ENCODE measurements around the gene VPS50. TPM values are rescaled to one million over a fixed set of nuclear protein-coding genes. Genes with fewer than 3 reads are reported as not detected.

The VPS50 gene, protein sequence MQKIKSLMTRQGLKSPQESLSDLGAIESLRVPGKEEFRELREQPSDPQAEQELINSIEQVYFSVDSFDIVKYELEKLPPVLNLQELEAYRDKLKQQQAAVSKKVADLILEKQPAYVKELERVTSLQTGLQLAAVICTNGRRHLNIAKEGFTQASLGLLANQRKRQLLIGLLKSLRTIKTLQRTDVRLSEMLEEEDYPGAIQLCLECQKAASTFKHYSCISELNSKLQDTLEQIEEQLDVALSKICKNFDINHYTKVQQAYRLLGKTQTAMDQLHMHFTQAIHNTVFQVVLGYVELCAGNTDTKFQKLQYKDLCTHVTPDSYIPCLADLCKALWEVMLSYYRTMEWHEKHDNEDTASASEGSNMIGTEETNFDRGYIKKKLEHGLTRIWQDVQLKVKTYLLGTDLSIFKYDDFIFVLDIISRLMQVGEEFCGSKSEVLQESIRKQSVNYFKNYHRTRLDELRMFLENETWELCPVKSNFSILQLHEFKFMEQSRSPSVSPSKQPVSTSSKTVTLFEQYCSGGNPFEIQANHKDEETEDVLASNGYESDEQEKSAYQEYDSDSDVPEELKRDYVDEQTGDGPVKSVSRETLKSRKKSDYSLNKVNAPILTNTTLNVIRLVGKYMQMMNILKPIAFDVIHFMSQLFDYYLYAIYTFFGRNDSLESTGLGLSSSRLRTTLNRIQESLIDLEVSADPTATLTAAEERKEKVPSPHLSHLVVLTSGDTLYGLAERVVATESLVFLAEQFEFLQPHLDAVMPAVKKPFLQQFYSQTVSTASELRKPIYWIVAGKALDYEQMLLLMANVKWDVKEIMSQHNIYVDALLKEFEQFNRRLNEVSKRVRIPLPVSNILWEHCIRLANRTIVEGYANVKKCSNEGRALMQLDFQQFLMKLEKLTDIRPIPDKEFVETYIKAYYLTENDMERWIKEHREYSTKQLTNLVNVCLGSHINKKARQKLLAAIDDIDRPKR
- 41.6 TPM for total RNA-seq

GRCh38 chr7:93231799-93232672 is at the start of gene VPS50:
Gene VPS50 (plus strand): TSS chr7:93232366. CDS start chr7:93232468, 102 bp downstream.
- ATAC-seq, result peak; percentile 100
- intact Hi-C loops (cut with DNase I), result no loop called here
- DNase-seq (ENCODE audit: low spot score), result peak; percentile 95

DNA sequence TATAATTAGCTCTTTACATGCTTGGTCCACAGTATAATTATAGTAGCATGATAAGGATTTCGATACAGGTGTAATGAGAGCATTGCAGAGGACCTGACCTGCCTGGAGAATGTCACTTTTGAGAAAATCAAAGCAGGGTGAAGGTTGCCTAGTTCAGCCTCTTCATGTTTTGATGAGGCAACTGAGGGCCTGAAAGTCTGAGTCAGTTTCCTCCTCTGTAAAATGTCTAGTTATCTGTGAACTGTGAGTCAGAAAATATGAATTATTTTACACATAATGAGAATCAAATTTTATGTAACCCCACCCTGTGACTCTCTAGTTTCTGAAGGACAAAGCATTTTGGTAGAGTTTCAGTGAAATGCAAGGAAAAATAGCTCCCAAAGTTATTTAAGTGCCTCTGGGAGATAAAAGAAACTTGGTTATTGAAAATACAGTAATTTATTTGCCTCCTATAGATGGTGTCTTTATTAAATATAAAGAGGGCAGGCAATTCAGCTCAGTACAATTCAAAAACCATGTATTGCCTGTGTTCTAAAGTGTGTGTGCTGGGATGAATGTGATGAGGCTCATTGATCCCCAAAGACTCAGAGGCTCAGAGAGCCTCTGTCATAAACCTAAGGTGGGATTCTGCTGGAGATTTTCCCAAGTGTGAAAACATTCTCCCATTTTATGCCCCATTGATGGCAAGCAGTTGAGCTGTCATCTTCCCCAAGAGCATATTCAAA is 46.7 kb upstream of the VPS50 start:
- ATAC-seq (no peak), DNase-seq (ENCODE audit: low spot score) (no peak)
- intact Hi-C loops (cut with DNase I), result no loop called here

DNA sequence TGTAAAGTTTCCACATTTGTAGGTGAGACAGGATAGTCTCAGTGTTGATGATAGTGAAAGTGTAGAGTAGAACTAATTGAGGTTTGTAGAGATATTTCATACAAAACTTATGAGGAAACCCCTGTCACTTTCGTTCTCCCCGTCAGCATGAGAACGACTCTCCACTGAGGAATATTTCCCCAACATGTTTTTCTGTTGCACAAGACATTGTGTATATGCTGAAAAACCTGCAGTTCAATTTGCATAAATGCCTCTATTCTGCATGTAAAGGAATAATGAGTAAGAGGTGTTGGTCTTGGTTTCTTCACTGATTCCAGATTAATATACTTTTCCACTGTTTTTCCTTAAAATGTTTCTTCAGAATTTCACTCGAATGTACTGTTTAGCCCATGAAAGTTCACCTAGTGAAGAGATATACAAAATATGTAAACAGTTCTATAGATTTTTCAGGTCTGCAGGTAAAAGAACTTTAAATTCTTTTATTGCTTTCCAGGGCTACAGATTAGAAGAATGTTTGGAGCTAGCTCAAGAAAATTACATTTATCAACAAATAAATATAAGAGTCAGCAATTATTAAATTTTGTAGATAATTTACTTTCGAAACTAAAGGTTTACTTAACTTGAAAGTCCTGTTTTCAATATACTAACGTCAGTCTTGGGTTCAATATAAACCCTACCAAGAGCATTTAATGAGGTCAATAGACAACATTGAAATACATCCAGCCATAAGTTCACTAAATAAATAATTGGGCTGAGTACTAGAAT is 43.1 kb upstream of the VPS50 start:
- DNase-seq (ENCODE audit: low spot score), result no peak
- ATAC-seq, result no peak
- intact Hi-C loops (cut with DNase I), result no loop called here

DNA sequence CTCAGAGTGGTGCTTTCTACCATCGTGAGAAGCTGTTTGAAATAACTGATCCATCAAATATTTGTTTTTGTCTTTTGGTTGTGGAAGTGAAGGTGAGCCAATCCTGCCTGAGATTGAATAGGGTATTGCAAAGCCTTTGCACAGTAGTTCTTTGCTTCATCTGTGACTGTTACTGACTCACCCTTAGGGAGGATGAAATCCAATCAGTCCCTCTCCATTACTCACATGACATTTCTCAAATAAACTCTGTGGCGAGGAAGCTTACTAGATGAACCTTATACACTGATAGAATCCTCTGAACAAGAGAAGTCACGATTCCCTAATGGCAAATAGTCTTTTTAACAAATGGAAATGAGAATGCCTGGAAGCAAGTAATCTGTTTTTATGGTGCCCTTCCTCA is 37.8 kb upstream of the VPS50 start:
- intact Hi-C loops (cut with DNase I), result no loop called here
- no peak for ATAC-seq
- DNase-seq (ENCODE audit: low spot score), result no peak

DNA sequence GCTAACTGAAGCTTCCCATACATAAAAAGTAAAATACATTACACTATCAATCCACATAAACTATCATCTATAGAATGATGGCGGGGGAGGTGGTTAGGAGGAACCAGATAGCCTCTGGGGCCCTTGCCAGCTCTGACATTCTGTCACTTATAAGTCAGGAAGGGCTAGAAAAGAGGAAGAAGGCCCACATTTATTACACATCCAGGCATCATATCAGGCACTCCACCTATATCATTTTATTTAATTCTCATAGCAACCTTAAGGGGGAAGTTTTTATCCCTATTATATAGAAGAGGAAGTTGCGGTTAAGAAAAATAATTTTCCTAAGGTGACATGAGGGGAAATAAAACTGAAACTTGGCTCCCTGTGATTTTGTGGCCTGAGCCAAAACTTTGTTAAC is 35.8 kb upstream of the VPS50 start:
- ATAC-seq (no peak), DNase-seq (ENCODE audit: low spot score) (no peak)
- intact Hi-C loops (cut with DNase I), result no loop called here

DNA sequence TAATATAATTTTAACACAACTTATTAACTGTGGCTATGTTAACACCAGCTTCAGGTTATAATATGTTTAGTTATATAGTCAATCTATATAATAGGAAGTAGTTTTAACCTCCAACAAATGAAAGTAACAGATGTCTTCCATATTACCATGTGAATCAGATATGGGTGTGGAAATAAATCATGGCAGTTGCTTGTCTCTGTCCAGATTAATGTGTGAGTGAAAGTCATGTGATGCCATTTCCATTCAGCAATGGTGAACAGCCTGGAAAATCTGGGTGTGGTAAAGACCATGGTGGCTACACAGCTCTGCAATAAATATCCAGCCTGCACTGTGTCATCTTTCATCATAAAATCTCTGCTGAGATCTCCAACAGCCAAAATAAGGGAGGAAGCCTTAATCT is 33.7 kb upstream of the VPS50 start:
- intact Hi-C loops (cut with DNase I), result no loop called here
- ATAC-seq (no peak), DNase-seq (ENCODE audit: low spot score) (no peak)

DNA sequence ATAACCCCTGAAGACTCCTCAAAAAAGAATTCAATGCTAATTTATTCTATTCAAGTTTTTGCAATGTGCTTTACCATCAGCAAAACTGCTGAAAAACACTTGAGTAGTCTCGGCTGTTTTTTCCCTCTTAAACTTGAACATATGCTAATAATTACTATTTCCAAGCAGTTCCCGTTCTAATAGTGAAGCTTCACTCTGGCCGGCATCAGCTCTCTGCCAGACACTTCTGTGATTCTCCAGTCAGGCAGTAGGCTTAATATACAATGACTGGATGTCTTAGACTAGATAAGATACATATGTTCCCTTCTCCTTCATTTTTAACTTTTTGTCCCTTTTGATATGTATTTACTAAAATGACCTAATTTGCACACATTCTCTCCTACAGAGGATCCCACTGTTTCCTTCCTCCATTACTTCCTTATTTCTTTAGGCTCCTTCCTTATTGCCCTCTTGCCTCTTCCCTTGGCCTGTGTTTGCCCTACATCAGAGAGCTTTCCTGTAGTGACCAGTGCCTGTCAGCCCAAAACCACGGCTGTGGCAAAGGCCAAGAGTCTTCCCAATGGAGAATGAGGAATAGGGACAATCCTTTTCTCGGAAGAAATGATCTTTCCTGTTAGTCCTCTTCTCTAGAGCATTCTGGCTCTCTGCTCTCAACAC is 29.4 kb upstream of the VPS50 start:
- intact Hi-C loops (cut with DNase I), result no loop called here
- DNase-seq (ENCODE audit: low spot score) (no peak), ATAC-seq (no peak)

- intact Hi-C loops (cut with DNase I), result no loop called here
- ATAC-seq (no peak), DNase-seq (ENCODE audit: low spot score) (no peak)
These were observed 28.7 kb upstream of the VPS50 start for GRCh38 chr7:93203496-93203895.

DNA sequence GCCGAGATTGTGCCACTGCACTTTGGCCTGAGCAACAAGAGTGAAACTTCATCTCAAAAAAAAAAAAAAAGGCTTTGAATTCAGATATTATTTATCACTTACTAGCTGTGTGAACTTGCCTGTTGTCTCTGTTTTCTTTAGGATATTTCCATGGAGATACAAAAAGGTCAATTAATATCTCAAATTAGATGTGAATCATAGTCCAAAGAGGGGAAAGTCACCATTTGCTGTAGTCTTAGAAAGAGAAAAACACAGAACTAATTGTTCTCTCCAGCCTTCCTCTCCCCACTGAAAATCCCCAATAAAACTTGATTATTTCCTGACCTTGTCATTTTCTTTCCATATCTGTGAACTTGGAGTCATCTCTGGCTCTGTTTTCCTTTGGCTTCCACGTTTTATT is 27.1 kb upstream of the VPS50 start:
- ATAC-seq (no peak), DNase-seq (ENCODE audit: low spot score) (no peak)
- intact Hi-C loops (cut with DNase I), result no loop called here

DNA sequence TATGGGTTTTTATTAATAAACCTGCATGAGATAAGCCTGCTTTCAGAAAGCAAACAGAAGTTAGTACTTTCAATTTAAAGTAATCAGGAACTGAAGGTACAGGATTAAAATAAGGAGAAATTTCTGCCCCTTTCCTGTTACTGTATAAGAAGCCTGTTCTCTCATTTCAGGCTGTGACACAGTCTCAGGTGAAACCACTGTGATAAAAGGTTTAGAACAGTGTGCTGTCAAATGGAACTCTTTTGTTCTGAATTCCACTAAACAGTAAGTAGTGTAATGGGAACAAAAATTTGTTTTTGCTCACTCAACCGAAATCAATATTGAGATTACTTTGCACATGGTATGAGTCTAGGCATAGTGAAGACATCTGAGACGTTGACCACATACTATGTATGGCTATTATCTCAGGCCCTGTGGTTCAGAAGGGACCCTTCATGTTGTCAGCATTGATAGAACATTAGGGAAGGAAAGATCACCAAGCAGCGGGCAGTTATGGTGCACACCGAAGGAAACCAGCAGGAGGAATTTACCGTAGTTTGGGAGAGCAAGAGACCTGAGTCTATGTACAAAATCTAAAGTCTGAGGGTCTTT is 20.8 kb upstream of the VPS50 start:
- ATAC-seq, result no peak
- intact Hi-C loops (cut with DNase I), result no loop called here
- no peak for DNase-seq (ENCODE audit: low spot score)

DNA sequence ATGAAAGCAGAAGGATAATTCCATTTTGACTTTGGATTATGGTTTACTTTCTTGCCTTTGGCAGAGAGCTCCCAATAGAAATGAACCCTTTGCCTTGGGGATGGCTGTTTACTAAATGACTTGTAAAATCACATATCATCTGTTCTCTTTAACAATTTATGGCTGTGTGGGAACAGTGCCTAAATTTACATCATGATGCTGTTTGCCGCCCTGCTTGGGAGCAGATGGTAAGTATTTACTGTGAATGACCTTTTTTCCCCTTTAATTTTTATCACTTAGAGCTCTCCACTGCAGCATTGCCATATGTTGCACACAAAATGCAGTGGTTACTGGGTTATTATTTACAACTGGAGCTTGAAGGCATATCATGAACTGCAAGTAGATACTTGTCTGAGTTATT is 19.3 kb upstream of the VPS50 start:
- intact Hi-C loops (cut with DNase I), result no loop called here
- DNase-seq (ENCODE audit: low spot score), result no peak
- ATAC-seq, result no peak

DNA sequence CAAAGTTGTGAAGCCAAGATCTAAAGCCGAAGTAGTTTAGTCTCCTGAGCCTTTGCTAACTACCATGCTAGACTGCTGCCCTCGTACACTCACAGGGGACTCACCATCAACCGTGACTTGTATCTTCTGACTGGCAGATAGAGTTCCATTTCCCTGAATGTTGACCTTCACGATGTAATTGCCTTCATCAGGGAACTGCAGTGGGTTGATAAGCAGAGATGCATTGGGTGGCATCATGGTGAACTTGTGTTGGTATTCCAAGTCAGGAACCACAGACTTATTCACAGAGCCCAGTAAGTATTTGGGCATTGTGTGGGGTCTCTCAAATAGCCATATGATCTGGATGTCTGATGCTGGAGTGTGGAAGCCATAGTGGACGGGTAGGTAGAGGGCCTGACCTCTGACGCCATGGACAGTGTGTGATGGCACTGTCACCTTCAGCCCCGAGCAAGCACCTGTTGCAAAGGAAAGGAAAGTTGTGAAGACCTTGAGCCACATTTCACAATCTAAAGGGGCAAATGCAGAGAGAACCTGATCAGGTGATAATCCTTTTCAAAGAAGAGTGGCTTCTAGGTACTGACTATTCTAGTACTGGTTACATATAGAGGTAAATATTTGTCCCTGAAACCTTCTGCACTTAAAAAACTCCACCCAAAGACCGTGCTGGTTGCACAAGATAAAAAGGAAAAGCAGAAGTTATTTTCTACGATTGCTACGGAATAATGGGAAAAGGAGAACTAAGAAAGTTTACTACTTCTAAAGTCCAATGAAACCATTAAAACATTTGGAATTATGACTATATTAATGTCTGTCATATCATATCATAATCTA is 13.0 kb upstream of the VPS50 start:
- DNase-seq (ENCODE audit: low spot score) (no peak), ATAC-seq (no peak)
- intact Hi-C loops (cut with DNase I), result no loop called here

- intact Hi-C loops (cut with DNase I), result no loop called here
- DNase-seq (ENCODE audit: low spot score) (no peak), ATAC-seq (no peak)
These were observed 12.3 kb upstream of the VPS50 start for GRCh38 chr7:93219868-93220267.

- no peak for ATAC-seq
- DNase-seq (ENCODE audit: low spot score), result no peak
- intact Hi-C loops (cut with DNase I), result no loop called here
These were observed 5.9 kb upstream of the VPS50 start, which contains the start of gene HEPACAM2 for GRCh38 chr7:93226310-93226709. Gene HEPACAM2 (minus strand): TSS chr7:93226469.

- DNase-seq (ENCODE audit: low spot score), result no peak
- no peak for ATAC-seq
- intact Hi-C loops (cut with DNase I), result no loop called here
These were observed 3.9 kb upstream of the VPS50 start for GRCh38 chr7:93228302-93228701.

DNA sequence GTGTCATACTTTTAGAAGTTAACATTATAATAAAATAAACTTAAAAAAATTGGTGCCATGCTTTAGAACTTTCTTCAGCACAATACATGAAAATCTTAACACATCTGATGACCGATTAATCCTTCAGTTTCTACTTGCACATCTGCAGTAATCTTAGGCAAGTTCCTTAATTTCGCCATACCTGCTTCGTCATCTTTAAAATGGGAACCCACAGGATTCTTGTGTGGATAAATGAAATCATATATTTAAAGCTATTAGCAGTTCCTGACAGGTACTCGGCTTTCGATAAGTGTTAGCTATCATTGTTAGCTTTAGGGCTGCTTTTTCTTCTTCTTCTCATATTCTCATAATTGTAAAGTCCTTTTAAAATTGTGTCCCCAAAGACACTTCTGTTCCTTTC is 907 bp upstream of the VPS50 start:
- DNase-seq (ENCODE audit: low spot score) (no peak), ATAC-seq (no peak)
- intact Hi-C loops (cut with DNase I), result no loop called here

Measured in sciatic nerve (tissue), 2 donors.